Adrenal gland (tissue), 12 donors: ENCODE results near the gene IL1RAPL1. TPM values are rescaled to one million over a fixed set of nuclear protein-coding genes. Genes with fewer than 3 reads are reported as not detected.

ENCODE experiments used
- DNase-seq, 7 donors: peaks; one replicate each; pipeline ENCODE4 v3.0.0-alpha.2; 2019 to 2020
- H3K27ac ChIP-seq, 5 donors: fragments of 200-600 bp; sonication (generic) in 4 of 5; 1 replicate in 3 of 5; 2 replicates in 2 of 5; pipeline versions ENCODE4 v1.5.1 to v1.8.0; 2016 to 2020; ENCODE audit warnings: mild to moderate bottlenecking in 1 of 5
- H3K27me3 ChIP-seq: fragments of 200-600 bp; 2 replicates; pipeline ENCODE4 v1.8.0; 2021
- H3K36me3 ChIP-seq, 2 donors: fragments of 200-600 bp; replicated peaks in 1 of 2; 1 replicate in 1 of 2; 2 replicates in 1 of 2; pipeline versions ENCODE4 v1.5.1 to v1.8.0; 2018 to 2022
- H3K4me1 ChIP-seq, 2 donors: fragments of 200-600 bp; replicated peaks in 1 of 2; 1 replicate in 1 of 2; 2 replicates in 1 of 2; pipeline versions ENCODE4 v1.5.1 to v1.8.0; 2018 to 2021
- H3K4me3 ChIP-seq, 4 donors: fragments of 200-600 bp; sonication (generic) in 3 of 4; one replicate each; pipeline ENCODE4 v1.5.1; 2016 to 2018
- H3K9me3 ChIP-seq, 3 donors: fragments of 200-600 bp; sonication (generic) in 1 of 3; replicated peaks in 1 of 3; 1 replicate in 2 of 3; 2 replicates in 1 of 3; pipeline versions ENCODE4 v1.5.1 to v1.8.0; 2016 to 2021
- POLR2A ChIP-seq, 2 donors: fragments of 450-650 bp; IDR thresholded peaks; one replicate each; pipeline ENCODE4 v1.6.1; 2017; ENCODE audit warnings: antibody characterized with exemption in 2 of 2, mild to moderate bottlenecking in 2 of 2, moderate library complexity in 1 of 2
- WGBS, 4 donors: extraction: QIAGEN DNeasy Blood & Tissue Kit in 2 of 4; methylation state at CpG; one replicate each; pipeline versions ENCODE4 v1.1.5 to v1.1.7; 2013 to 2017; 5-methylcytosine and 5-hydroxymethylcytosine counted together
- intact Hi-C, 2 donors: fragments of 100-400 bp; cut with DNase I; formaldehyde crosslinking; loops; one replicate each; pipeline versions ENCODE4 v1.14.1 to v1.15.0; 2022 to 2023
- polyA plus RNA-seq, 3 donors: library from polyadenylated mRNA; stranded (reverse); fragments of 200-250 nt in 2 of 3; fragments of 350-450 nt in 1 of 3; fragmentation: Illumina TruSeq in 1 of 3; extraction: RNeasy Lipid Tissue Mini Kit (QIAGEN cat#74804) in 1 of 3; gene quantifications; one replicate each; pipeline ENCODE4 v1.2.3, GENCODE V29; 2013 to 2014
- total RNA-seq, 9 donors: library from RNA; depleted of rRNA in 4 of 9; stranded (reverse); fragments of >200 nt in 4 of 9; fragments of 120-200 nt in 1 of 9; fragmentation: NEBNext Ultra II Directional in 1 of 9; extraction: Animal tissue kit (Norgen Biotek cat#: 25700) in 1 of 9; gene quantifications; one replicate each; pipeline versions ENCODE4 v1.1.0 to v1.2.4, GENCODE V29; 2013 to 2023
- TF ChIP-seq, protein P1 (sequence below), 6 experiments: fragments of 450-650 bp in 4 of 6; fragments of 200-600 bp in 2 of 6; sonication (generic) in 1 of 6; IDR thresholded peaks; 1 replicate in 5 of 6; 2 replicates in 1 of 6; pipeline versions ENCODE4 v1.5.1 to v1.8.0; 2016 to 2021; ENCODE audit warnings: antibody characterized with exemption in 6 of 6, mild to moderate bottlenecking in 2 of 6, moderate library complexity in 1 of 6
- donor health status: healthy with polysubstance abuse.
- donor health status: Bipolar disorder and iron deficiency.
- donor health status: DM: yes; HTN: yes; CAD: no.
- donor health status: DM: no; HTN: no; CAD: no.
- donor health status: DM: no; HTN: no; CAD: no.
- donor health status: DM: yes; HTN: yes; CAD: no.

The IL1RAPL1 gene
- total and polyA plus RNA-seq, 12 donors = 1.1 TPM; not detected in 11

DNA sequence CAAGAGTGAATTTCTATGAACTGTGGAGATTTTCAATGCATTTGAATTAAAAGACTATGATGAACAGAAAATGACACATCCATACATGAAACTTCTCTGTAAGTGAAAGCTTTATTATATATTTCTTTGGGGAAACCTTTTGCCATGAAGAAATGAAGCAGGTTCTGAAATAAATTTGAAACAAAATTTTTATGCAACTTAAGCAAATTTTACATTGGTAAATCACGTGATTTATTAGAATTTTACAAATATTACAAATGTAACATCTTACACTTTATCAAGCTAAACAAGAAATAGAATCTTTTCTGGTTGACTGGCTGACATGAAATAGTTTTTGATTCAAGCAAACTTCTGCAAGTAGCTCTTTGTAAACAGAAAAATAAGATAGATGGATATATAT is 131.2 kb downstream of the IL1RAPL1 start:
- H3K36me3 ChIP-seq = no peaks in the 10 kb centered on the region
- no peak overlapping the region for H3K4me3 ChIP-seq
- H3K9me3 ChIP-seq = no peaks in the 10 kb centered on the region
- TF ChIP-seq, protein P1, sequence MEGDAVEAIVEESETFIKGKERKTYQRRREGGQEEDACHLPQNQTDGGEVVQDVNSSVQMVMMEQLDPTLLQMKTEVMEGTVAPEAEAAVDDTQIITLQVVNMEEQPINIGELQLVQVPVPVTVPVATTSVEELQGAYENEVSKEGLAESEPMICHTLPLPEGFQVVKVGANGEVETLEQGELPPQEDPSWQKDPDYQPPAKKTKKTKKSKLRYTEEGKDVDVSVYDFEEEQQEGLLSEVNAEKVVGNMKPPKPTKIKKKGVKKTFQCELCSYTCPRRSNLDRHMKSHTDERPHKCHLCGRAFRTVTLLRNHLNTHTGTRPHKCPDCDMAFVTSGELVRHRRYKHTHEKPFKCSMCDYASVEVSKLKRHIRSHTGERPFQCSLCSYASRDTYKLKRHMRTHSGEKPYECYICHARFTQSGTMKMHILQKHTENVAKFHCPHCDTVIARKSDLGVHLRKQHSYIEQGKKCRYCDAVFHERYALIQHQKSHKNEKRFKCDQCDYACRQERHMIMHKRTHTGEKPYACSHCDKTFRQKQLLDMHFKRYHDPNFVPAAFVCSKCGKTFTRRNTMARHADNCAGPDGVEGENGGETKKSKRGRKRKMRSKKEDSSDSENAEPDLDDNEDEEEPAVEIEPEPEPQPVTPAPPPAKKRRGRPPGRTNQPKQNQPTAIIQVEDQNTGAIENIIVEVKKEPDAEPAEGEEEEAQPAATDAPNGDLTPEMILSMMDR (IDR thresholded peaks at IDR 0.05) = no peak
- TF ChIP-seq POLR2A (IDR thresholded peaks at IDR 0.05) = no peak
- 33 to 100% (median 54%) methylated on average over 1 of the region's 1 CpG for WGBS, 4 donors
- intact Hi-C loops = no loop called here
- H3K27ac ChIP-seq = no peak overlapping the region
- no peak for DNase-seq
- H3K4me1 ChIP-seq = no peaks in the 10 kb centered on the region
- H3K27me3 ChIP-seq = no peaks in the 10 kb centered on the region

DNA sequence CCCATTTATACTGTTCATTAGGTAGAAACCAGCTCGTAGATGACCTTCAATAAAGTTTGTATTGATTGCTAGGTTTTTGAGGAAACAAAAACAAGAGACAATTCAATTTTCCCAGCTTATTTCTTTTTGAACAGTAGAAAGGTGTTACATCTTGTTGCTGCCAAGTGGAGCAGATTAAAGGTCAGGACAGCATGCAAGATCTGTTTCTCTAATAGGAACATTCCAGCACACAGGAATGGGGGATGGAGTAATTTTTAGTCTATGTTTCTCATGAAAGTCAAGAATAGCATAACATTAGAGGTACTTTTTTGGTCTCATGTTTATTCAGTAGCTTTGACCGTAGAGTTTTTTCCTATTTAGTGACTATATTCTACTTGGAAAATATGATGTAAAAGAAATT is 132.4 kb downstream of the IL1RAPL1 start:
- no peak overlapping the region for H3K4me3 ChIP-seq
- H3K27me3 ChIP-seq = no peaks in the 10 kb centered on the region
- TF ChIP-seq, protein P1 (IDR thresholded peaks at IDR 0.05) = no peak
- no peak for TF ChIP-seq POLR2A (IDR thresholded peaks at IDR 0.05)
- WGBS, 4 donors = 58 to 74% (median 66%) methylated on average over 2 of the region's 2 CpGs
- intact Hi-C loops = no loop called here
- H3K4me1 ChIP-seq = no peaks in the 10 kb centered on the region
- no peaks in the 10 kb centered on the region for H3K9me3 ChIP-seq
- no peak for DNase-seq
- no peak overlapping the region for H3K27ac ChIP-seq
- no peaks in the 10 kb centered on the region for H3K36me3 ChIP-seq

DNA sequence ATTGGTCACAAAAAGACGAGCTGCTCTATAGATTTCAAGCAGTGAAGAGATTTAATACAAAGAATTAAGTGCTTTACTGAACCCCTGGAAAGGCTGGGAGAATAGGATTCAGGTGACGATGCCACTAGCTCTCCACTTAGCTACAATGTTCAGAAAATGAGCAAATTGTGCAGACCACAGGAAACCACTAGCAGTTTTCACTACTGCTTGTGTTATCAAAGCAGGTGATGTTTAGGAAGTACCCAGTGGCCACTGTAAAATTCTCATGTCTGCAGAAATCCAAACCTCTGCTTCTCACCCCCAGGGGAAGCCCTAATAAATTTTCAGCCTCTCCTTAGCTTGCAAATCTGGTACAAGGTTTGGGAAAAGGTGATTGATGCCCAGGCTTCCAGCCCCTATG is 165.1 kb downstream of the IL1RAPL1 start:
- Histone ChIP-seq H3K36me3 (no peaks in the 10 kb centered on the region), H3K27ac (no peak overlapping the region), H3K4me1 (no peaks in the 10 kb centered on the region), H3K4me3 (no peak overlapping the region), H3K27me3 (no peaks in the 10 kb centered on the region), H3K9me3 (no peaks in the 10 kb centered on the region)
- 48 to 80% (median 64%) methylated on average over 2 of the region's 2 CpGs for WGBS, 4 donors
- DNase-seq = no peak
- TF ChIP-seq POLR2A (IDR thresholded peaks at IDR 0.05) = no peak
- TF ChIP-seq, protein P1 (IDR thresholded peaks at IDR 0.05) = no peak
- intact Hi-C loops = no loop called here

DNA sequence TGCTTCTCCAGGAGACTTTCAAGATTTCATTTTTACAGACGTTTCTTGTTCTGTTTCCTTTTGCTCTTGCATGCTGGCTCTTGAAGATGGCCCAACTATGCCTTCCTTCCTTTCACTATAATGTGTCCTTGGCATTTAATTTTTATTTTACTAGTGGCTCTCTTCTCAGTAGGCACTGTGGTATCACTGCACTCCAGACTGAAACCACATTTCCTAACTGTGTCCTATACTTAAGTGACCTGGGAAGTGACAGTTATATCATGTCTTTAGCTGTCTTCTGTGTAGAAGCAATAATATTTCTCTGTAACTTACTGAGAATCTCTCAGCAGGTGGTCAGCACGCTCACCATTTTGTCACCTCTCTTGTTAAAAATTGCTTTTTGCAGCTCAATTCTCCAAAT is 168.9 kb downstream of the IL1RAPL1 start:
- no peaks in the 10 kb centered on the region for H3K4me1 ChIP-seq
- no peaks in the 10 kb centered on the region for H3K9me3 ChIP-seq
- no peaks in the 10 kb centered on the region for H3K27me3 ChIP-seq
- TF ChIP-seq POLR2A (IDR thresholded peaks at IDR 0.05) = no peak
- TF ChIP-seq, protein P1 (IDR thresholded peaks at IDR 0.05) = no peak
- no peak for DNase-seq
- no peak overlapping the region for H3K4me3 ChIP-seq
- no peaks in the 10 kb centered on the region for H3K36me3 ChIP-seq
- intact Hi-C loops = no loop called here
- 32 to 54% (median 41%) methylated on average over 2 of the region's 2 CpGs for WGBS, 4 donors
- no peak overlapping the region for H3K27ac ChIP-seq
